OCI-M1 (cell line): ENCODE results near the gene CRTC3.
"Not testable (repeated sequence)": the region's sequence is repeated elsewhere in the genome, so short reads cannot be mapped to it uniquely, and the experiment has no call there.

Source experiments
- DNase-seq: peaks from one replicate; lab custom pipeline; 2025; lab: John Stamatoyannopoulos, UW

CRTC3 gene

GRCh38 chr15:90624278-90624981 lies 94.7 kb downstream of the CRTC3 start:
- no peak for DNase-seq

- DNase-seq: no peak
Observed at GRCh38 chr15:90625037-90625436, 95.3 kb downstream of the CRTC3 start.

- no peak for DNase-seq
Observed at GRCh38 chr15:90629217-90629616, 99.5 kb downstream of the CRTC3 start.

GRCh38 chr15:90633360-90633759 lies 103.6 kb downstream of the CRTC3 start:
- DNase-seq: no peak

GRCh38 chr15:90636993-90637392 lies 107.3 kb downstream of the CRTC3 start:
- not testable (repeated sequence) for DNase-seq

GRCh38 chr15:90637693-90638092 lies 108.0 kb downstream of the CRTC3 start:
- no peak for DNase-seq

GRCh38 chr15:90638201-90638691 lies 108.5 kb downstream of the CRTC3 start:
- no peak for DNase-seq

- DNase-seq: no peak
Observed at GRCh38 chr15:90638963-90639362, 109.2 kb downstream of the CRTC3 start.

- no peak for DNase-seq
Observed at GRCh38 chr15:90640862-90641261, 111.1 kb downstream of the CRTC3 start.

- DNase-seq: peak; percentile 6
Observed at GRCh38 chr15:90641581-90642463, 112.1 kb downstream of the CRTC3 start.

- peak; percentile 10 for DNase-seq
Observed at GRCh38 chr15:90642464-90643300, 113.0 kb downstream of the CRTC3 start.

GRCh38 chr15:90643301-90643632 lies 113.5 kb downstream of the CRTC3 start:
- no peak for DNase-seq

GRCh38 chr15:90644526-90644925 lies 114.8 kb downstream of the CRTC3 start:
- no peak for DNase-seq

- no peak for DNase-seq
Observed at GRCh38 chr15:90644952-90645725, 115.4 kb downstream of the CRTC3 start.

GRCh38 chr15:90645873-90646575 lies 116.3 kb downstream of the CRTC3 start:
- no peak for DNase-seq

- DNase-seq: peak; percentile 27
Observed at GRCh38 chr15:90646662-90647305, 117.1 kb downstream of the CRTC3 start.

- peak; percentile 35 for DNase-seq
Observed at GRCh38 chr15:90647326-90647725, 117.6 kb downstream of the CRTC3 start.

GRCh38 chr15:90648137-90649070 lies 118.7 kb downstream of the CRTC3 start:
- DNase-seq: peak; percentile 99
